Measurements from ENCODE around the gene DAND5.

DNA sequence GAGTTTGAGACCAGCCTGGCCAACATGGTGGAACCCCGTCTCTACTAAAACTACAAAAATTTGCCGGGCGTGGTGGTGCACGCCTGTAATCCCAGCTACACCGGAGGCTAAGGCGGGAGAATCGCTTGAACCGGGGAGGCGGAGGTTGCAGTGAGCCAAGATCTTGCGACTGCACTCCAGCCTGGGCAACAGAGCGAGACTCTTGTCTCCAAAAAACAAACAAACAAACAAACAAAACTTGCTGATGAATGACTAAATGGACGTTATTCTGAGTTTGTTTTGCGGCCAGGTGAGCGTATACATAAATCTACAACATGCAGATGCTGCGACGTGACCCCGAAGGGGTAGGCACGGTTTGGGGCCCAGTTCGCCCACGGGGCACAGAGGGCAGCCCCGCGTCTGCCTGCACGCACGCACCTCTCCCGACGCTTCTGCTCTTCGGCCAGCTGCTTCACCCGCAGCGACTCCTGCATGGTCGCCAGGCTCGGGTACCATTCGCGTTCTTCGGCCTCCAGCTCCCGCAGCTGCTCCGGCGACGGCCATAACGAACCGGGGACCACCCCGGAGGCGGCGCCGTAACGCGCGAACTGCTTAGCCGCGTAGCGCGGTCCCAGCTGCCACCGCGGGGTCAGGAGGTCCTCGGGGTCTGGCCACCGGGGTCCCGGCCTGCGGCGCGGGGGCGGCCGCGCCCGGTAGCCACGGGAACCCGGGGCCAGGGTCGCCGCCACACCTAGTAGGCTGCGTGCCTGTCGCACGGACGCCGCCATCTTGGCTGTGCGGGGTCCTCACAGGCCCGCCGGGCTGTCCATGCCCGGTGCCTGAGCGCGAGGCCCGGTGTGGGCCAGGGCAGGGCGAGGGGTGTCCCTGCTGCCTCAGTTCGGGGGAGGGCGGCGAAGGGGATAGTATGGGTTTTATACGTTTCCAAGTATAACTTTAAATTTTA, 12.7 kb upstream of the DAND5 start, which contains the start of gene GADD45GIP1:
- TF ChIP-seq, protein P1, sequence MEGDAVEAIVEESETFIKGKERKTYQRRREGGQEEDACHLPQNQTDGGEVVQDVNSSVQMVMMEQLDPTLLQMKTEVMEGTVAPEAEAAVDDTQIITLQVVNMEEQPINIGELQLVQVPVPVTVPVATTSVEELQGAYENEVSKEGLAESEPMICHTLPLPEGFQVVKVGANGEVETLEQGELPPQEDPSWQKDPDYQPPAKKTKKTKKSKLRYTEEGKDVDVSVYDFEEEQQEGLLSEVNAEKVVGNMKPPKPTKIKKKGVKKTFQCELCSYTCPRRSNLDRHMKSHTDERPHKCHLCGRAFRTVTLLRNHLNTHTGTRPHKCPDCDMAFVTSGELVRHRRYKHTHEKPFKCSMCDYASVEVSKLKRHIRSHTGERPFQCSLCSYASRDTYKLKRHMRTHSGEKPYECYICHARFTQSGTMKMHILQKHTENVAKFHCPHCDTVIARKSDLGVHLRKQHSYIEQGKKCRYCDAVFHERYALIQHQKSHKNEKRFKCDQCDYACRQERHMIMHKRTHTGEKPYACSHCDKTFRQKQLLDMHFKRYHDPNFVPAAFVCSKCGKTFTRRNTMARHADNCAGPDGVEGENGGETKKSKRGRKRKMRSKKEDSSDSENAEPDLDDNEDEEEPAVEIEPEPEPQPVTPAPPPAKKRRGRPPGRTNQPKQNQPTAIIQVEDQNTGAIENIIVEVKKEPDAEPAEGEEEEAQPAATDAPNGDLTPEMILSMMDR (IDR thresholded peaks at IDR 0.05 in 8 of 11, conservative IDR thresholded peaks at IDR 0.05 in 3 of 11), result peak in 1 of 11 experiments; percentile 16
- peak; percentile 92 to 93 (median 93) for TF ChIP-seq POLR2AphosphoS5 (IDR thresholded peaks at IDR 0.05)

Measured in spleen (tissue), 7 donors.